ENCODE measurements around the gene FAM83B.

DNA sequence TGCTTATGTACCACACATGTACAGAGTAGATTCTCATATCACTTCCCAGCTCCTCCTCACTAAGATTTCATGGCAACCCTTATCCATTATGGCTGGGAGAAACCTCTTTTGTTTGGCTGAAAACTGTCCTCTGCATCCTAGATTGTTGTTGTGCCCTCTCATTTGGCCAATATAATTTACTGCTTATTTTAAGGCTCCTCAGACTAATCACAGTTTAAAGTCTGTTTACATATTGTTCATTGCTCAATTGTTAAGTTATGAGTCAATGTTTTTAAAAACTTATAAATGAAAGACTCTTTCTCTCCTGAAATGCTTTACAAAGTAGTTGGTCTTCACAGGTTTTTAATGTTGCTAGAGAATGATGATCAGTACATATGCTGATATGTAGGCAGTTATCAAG is 57.3 kb downstream of the FAM83B start:
- no peak for TF ChIP-seq EZH2phosphoT487 (IDR thresholded peaks at IDR 0.05; ENCODE audit: insufficient read depth, low read depth)
- TF ChIP-seq EZH2 (IDR thresholded peaks at IDR 0.05; ENCODE audit: insufficient read depth, poor library complexity, severe bottlenecking): no peak
